GM12878 (cell line): Measurements from ENCODE around the gene SSTR4. TPM values are rescaled to one million over a fixed set of nuclear protein-coding genes. Genes with fewer than 3 reads are reported as not detected.

Experiments
- ATAC-seq: fragments of 200-7000 bp; cut with Tn5 transposase; 3 replicates; pipeline ENCODE4 v1.9.1; 2020; ENCODE audit warnings: mild to moderate bottlenecking, moderate library complexity
- BruUV-seq: library from RNA; stranded (reverse); fragments of 400-500 nt; replicated peaks from 2 replicates; lab custom pipeline; 2021; lab: Mats Ljungman, UMichigan
- CTCF ChIA-PET: fragments of 300-600 bp; sonication (Branson Sonifier 250); formaldehyde crosslinking; extraction: SDS; loops from one replicate; lab custom pipeline; 2021; ENCODE audit warnings: inconsistent platforms; lab: Yijun Ruan, JAX
- POLR2A ChIA-PET: fragments of 350-600 bp; formaldehyde crosslinking; extraction: SDS; loops from one replicate; lab custom pipeline; 2021; ENCODE audit warnings: inconsistent platforms; lab: Charles Lee
- RAD21 ChIA-PET: fragments of 300-600 bp; sonication (Branson Sonifier 250); formaldehyde crosslinking; loops from one replicate; lab custom pipeline; 2023; ENCODE audit warnings: antibody characterized with exemption; ENCODE audit not compliant: unreplicated experiment; lab: Charles Lee
- SMC1A ChIA-PET: fragments of 300-600 bp; sonication (Branson Sonifier 250); formaldehyde crosslinking; loops from one replicate; lab custom pipeline; 2023; ENCODE audit not compliant: unreplicated experiment, uncharacterized antibody; lab: Charles Lee
- DNase-seq: peaks from one replicate; pipeline ENCODE4 v3.0.0-alpha.2; 2011; ENCODE audit warnings: low read depth, low spot score
- FAIRE-seq: peaks from 3 replicates; lab custom pipeline; 2011; peaks lifted over from hg19 to GRCh38; lab: Jason Lieb, UNC
- H2AFZ ChIP-seq: 2 replicates; pipeline ENCODE4 v1.6.0; 2011; ENCODE audit warnings: low read depth, low read length, control low read depth; ENCODE audit not compliant: control insufficient read depth
- H3K27ac ChIP-seq: 2 replicates; pipeline ENCODE4 v1.5.1; 2011; ENCODE audit warnings: control low read depth; ENCODE audit not compliant: control insufficient read depth, insufficient read depth
- H3K27me3 ChIP-seq, 2 experiments: replicated peaks in 1 of 2; 2 replicates each; pipeline versions ENCODE4 v1.6.0 to v1.6.1; 2011; ENCODE audit warnings: low read length in 1 of 2; ENCODE audit not compliant: control insufficient read depth in 2 of 2, insufficient read depth in 2 of 2
- H3K36me3 ChIP-seq, 2 experiments: 2 replicates each; pipeline ENCODE4 v1.5.1; 2011; ENCODE audit warnings: low read length in 1 of 2; ENCODE audit not compliant: control insufficient read depth in 2 of 2, insufficient read depth in 2 of 2
- H3K4me1 ChIP-seq: 2 replicates; pipeline ENCODE4 v1.6.1; 2011; ENCODE audit warnings: mild to moderate bottlenecking, low read length, moderate library complexity, mixed read lengths; ENCODE audit not compliant: control insufficient read depth, insufficient read depth
- H3K4me2 ChIP-seq: 2 replicates; pipeline ENCODE4 v1.6.0; 2011; ENCODE audit warnings: control low read depth; ENCODE audit not compliant: control insufficient read depth, insufficient read depth
- H3K4me3 ChIP-seq: fragments of 200-600 bp; sonication (generic); 2 replicates; pipeline ENCODE4 v1.5.1; 2016
- H3K79me2 ChIP-seq: 2 replicates; pipeline ENCODE4 v1.6.0; 2011; ENCODE audit warnings: low read length; ENCODE audit not compliant: control insufficient read depth, insufficient read depth
- H3K9ac ChIP-seq: 2 replicates; pipeline ENCODE4 v1.8.0; 2011; ENCODE audit warnings: low read length, control low read depth, mixed read lengths; ENCODE audit not compliant: control insufficient read depth, insufficient read depth
- H3K9me3 ChIP-seq: replicated peaks from 3 replicates; pipeline ENCODE4 v1.5.1; 2011; ENCODE audit warnings: mild to moderate bottlenecking, low read length; ENCODE audit not compliant: control insufficient read depth, insufficient read depth
- H4K20me1 ChIP-seq: 2 replicates; pipeline ENCODE4 v1.6.0; 2011; ENCODE audit not compliant: control insufficient read depth, insufficient read depth
- ASH2L ChIP-seq: fragments of 300-600, 200-600 bp; sonication (generic); IDR thresholded peaks from 2 replicates; pipeline ENCODE4 v1.6.1; 2017; ENCODE audit warnings: low read depth, mild to moderate bottlenecking, borderline replicate concordance
- MEF2A ChIP-seq: IDR thresholded peaks from 2 replicates; pipeline ENCODE4 v1.6.1; 2011; ENCODE audit warnings: low read depth, mild to moderate bottlenecking, low read length, moderate library complexity; ENCODE audit not compliant: insufficient read depth
- MEF2B ChIP-seq: fragments of 450-650 bp; IDR thresholded peaks from 2 replicates; pipeline ENCODE4 v1.6.1; 2018; ENCODE audit warnings: mild to moderate bottlenecking, moderate library complexity; ENCODE audit not compliant: partially characterized antibody, poor library complexity, severe bottlenecking
- NR2C1 ChIP-seq: fragments of 450-650 bp; IDR thresholded peaks from 2 replicates; pipeline ENCODE4 v1.6.1; 2017; ENCODE audit warnings: antibody characterized with exemption, mild to moderate bottlenecking, moderate library complexity
- RB1 ChIP-seq: fragments of 450-650 bp; formaldehyde crosslinking; IDR thresholded peaks from 2 replicates; pipeline ENCODE4 v1.6.1; 2017; ENCODE audit warnings: mild to moderate bottlenecking, borderline replicate concordance
- RCOR1 ChIP-seq: conservative IDR thresholded peaks from 2 replicates; pipeline ENCODE4 v1.6.1; 2012; ENCODE audit warnings: low read depth, low read length, improper control_type of control experiment
- ZNF592 ChIP-seq: fragments of 450-650 bp; IDR thresholded peaks from 2 replicates; pipeline ENCODE4 v1.6.1; 2017; ENCODE audit warnings: mild to moderate bottlenecking, moderate library complexity
- WGBS: methylation state at CpG from one replicate; pipeline ENCODE4 v1.1.6; 2016; ENCODE audit warnings: low lambda C conversion rate; ENCODE audit not compliant: insufficient replicate concordance, insufficient coverage; ENCODE audit errors: missing lambda C conversion rate; 5-methylcytosine and 5-hydroxymethylcytosine counted together
- in situ Hi-C: fragments of 300-500 bp; cut with MboI; formaldehyde crosslinking; loops from 9 replicates; pipeline ENCODE4 v1.14.3; 2018; ENCODE audit warnings: mixed read lengths
- intact Hi-C: fragments of 100-400 bp; cut with micrococcal nuclease; formaldehyde crosslinking; loops from one replicate; pipeline ENCODE4 v1.14.2; 2022; ENCODE audit not compliant: unreplicated experiment
- polyA plus RNA-seq, 11 experiments: library from polyadenylated mRNA; depleted of rRNA in 4 of 11; unstranded in 6 of 11; stranded (reverse) in 5 of 11; fragments of >200 nt; fragmentation: Nextera tagmentation in 4 of 11; fragmentation: Illumina TruSeq in 1 of 11; extraction: Ambion mirVana in 4 of 11; extraction: Trizol in 1 of 11; gene quantifications; 1 replicate in 1 of 11; 2 replicates in 10 of 11; pipeline versions ENCODE4 v1.2.1 to v1.2.3, GENCODE V29; 2011 to 2016; ENCODE audit warnings: inconsistent platforms in 2 of 11, missing spikeins in 2 of 11, low read depth in 1 of 11
- total RNA-seq, 4 experiments: library from RNA; depleted of rRNA in 3 of 4; stranded (reverse); fragments of >200 nt in 3 of 4; fragmentation: Illumina TruSeq in 1 of 4; extraction: Trizol in 1 of 4; gene quantifications; 2 replicates each; pipeline versions ENCODE4 v1.2.1 to v1.2.3, GENCODE V29; 2013 to 2021

The SSTR4 gene
- total and polyA plus RNA-seq, 10 of the 15 experiments (the other 5 are each of a cell fraction or from before 2014, with no cell fraction given) = not detected

- H3K9me3 ChIP-seq = no peaks in the 10 kb centered on the region
- H3K4me1 ChIP-seq = no peaks in the 10 kb centered on the region
- RAD21 ChIA-PET = no interaction called here
- no peaks in the 10 kb centered on the region for H4K20me1 ChIP-seq
- no peak overlapping the region for H2AFZ ChIP-seq
- POLR2A ChIA-PET = no interaction called here
- no peak overlapping the region for H3K4me2 ChIP-seq
- intact Hi-C loops = no loop called here
- in situ Hi-C loops = no loop called here
- H3K9ac ChIP-seq = no peak overlapping the region
- peaks cover 0 to 2% of the 10 kb centered on the region in 2 experiments; a peak in 1 of 4 replicates for H3K27me3 ChIP-seq
- ATAC-seq = no peak
- 6% methylated on average over 5 of the region's 5 CpGs for WGBS
- DNase-seq = no peak
- no peaks in the 10 kb centered on the region for H3K36me3 ChIP-seq
- no peak overlapping the region for H3K4me3 ChIP-seq
- no peaks in the 10 kb centered on the region for H3K79me2 ChIP-seq
- CTCF ChIA-PET = no interaction called here
- no TSS peak for BruUV-seq
- no peak for FAIRE-seq
- SMC1A ChIA-PET = no interaction called here
- no peak overlapping the region for H3K27ac ChIP-seq
- TF ChIP-seq NR2C1 = no peak
- no peak for TF ChIP-seq ZNF592
- TF ChIP-seq MEF2A = no peak
- no peak for TF ChIP-seq RB1
- no peak for TF ChIP-seq MEF2B
- no peak for TF ChIP-seq RCOR1
- TF ChIP-seq ASH2L = no peak
Observed at GRCh38 chr20:23032750-23033078, 2.4 kb upstream of the SSTR4 start.
